Chondrocyte (in vitro differentiated cells): Measurements from ENCODE around the gene PTCHD4. TPM values are rescaled to one million over a fixed set of nuclear protein-coding genes. Genes with fewer than 3 reads are reported as not detected.

Experiments
- DNase-seq: peaks from one replicate; pipeline ENCODE4 v3.0.0; 2021; ENCODE audit warnings: mixed read lengths, low spot score
- H3K27ac Mint-ChIP-seq: one replicate; pipeline ENCODE4 v1.8.0; 2021; ENCODE audit warnings: mild to moderate bottlenecking, moderate library complexity, mixed read lengths; ENCODE audit not compliant: unreplicated experiment
- H3K27me3 Mint-ChIP-seq: 2 replicates; pipeline ENCODE4 v1.8.0; 2021; ENCODE audit warnings: low read depth, mixed read lengths
- H3K36me3 Mint-ChIP-seq: 2 replicates; pipeline ENCODE4 v1.8.0; 2021; ENCODE audit warnings: low read depth, mixed read lengths
- H3K4me1 Mint-ChIP-seq: 2 replicates; pipeline ENCODE4 v1.8.0; 2021; ENCODE audit warnings: low read depth, mild to moderate bottlenecking, mixed read lengths
- H3K4me3 Mint-ChIP-seq: one replicate; pipeline ENCODE4 v1.8.0; 2021; ENCODE audit warnings: mild to moderate bottlenecking, moderate library complexity, mixed read lengths; ENCODE audit not compliant: unreplicated experiment
- H3K9me3 Mint-ChIP-seq: 2 replicates; pipeline ENCODE4 v1.8.0; 2021; ENCODE audit warnings: low read depth, mixed read lengths
- total RNA-seq: library from RNA; stranded (reverse); gene quantifications from 3 replicates; pipeline ENCODE4 v1.2.1, GENCODE V29; 2021
- TF ChIP-seq, protein P1 (sequence below): fragments of 200-600 bp; sonication (generic); IDR thresholded peaks from 2 replicates; pipeline ENCODE4 v1.5.0; 2021; ENCODE audit warnings: antibody characterized with exemption, mild to moderate bottlenecking, moderate library complexity

Gene PTCHD4
- total RNA-seq, 1 donor from 2014 or later: 0.95 TPM

DNA sequence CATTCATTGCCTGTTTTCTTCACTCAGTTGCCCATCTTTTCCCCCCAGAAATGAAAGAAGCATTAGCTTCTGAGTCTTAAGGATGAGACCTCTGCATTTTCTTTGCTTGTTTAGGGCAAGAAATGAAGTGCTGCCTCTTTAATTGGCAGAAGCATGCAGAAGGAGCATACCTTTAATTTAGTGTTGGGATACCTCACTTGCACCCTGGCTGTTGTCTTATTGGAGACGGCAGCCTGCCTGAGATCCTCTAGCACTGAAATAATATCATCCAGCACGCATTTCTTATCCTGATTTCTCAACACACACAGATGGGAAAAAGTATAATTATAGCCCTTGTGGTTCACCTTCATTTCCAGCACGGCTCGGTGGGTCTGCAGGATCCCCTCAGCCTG is 43.1 kb downstream of the PTCHD4 start:
- H3K27ac Mint-ChIP-seq: no peak overlapping the region
- TF ChIP-seq, protein P1, sequence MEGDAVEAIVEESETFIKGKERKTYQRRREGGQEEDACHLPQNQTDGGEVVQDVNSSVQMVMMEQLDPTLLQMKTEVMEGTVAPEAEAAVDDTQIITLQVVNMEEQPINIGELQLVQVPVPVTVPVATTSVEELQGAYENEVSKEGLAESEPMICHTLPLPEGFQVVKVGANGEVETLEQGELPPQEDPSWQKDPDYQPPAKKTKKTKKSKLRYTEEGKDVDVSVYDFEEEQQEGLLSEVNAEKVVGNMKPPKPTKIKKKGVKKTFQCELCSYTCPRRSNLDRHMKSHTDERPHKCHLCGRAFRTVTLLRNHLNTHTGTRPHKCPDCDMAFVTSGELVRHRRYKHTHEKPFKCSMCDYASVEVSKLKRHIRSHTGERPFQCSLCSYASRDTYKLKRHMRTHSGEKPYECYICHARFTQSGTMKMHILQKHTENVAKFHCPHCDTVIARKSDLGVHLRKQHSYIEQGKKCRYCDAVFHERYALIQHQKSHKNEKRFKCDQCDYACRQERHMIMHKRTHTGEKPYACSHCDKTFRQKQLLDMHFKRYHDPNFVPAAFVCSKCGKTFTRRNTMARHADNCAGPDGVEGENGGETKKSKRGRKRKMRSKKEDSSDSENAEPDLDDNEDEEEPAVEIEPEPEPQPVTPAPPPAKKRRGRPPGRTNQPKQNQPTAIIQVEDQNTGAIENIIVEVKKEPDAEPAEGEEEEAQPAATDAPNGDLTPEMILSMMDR: no peak

DNA sequence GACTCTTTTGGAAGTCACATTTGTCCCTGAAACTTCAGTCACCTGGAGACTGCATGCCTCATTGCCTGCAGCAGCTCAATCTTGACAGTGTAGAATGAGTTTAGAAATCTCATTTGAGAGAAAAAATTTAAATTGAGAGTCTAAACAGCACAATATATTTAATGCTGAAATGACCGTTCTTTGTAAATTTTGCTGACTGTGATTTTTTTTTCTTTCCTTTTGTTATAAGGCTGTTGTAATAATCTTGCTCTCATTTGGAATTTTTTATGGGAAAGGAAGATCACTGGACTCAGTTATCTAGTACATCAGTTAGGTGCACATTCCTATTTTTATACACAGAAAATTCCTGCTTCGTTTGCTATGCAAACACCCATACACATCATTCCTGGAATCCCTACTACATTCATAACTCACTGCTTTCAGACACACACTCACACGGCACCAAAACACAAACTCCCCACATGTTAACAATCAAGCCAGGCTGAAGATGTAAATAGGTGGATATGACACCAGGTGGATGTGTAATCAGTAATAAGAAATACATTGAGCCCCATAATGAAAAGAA is 43.8 kb downstream of the PTCHD4 start:
- Mint-ChIP-seq H3K9me3 (no peaks in the 10 kb centered on the region), H3K27ac (no peak overlapping the region), H3K36me3 (no peaks in the 10 kb centered on the region), H3K4me3 (no peak overlapping the region), H3K4me1 (peaks cover 10% of the 10 kb centered on the region), H3K27me3 (peaks cover 34% of the 10 kb centered on the region)
- TF ChIP-seq, protein P1: no peak
- DNase-seq: no peak

More for the DNA sequence above, 43.1 kb downstream of the PTCHD4 start:
- Mint-ChIP-seq H3K27me3 (peaks cover 34% of the 10 kb centered on the region), H3K4me3 (no peak overlapping the region), H3K4me1 (peaks cover 10% of the 10 kb centered on the region), H3K36me3 (no peaks in the 10 kb centered on the region), H3K9me3 (no peaks in the 10 kb centered on the region)
- DNase-seq: no peak

DNA sequence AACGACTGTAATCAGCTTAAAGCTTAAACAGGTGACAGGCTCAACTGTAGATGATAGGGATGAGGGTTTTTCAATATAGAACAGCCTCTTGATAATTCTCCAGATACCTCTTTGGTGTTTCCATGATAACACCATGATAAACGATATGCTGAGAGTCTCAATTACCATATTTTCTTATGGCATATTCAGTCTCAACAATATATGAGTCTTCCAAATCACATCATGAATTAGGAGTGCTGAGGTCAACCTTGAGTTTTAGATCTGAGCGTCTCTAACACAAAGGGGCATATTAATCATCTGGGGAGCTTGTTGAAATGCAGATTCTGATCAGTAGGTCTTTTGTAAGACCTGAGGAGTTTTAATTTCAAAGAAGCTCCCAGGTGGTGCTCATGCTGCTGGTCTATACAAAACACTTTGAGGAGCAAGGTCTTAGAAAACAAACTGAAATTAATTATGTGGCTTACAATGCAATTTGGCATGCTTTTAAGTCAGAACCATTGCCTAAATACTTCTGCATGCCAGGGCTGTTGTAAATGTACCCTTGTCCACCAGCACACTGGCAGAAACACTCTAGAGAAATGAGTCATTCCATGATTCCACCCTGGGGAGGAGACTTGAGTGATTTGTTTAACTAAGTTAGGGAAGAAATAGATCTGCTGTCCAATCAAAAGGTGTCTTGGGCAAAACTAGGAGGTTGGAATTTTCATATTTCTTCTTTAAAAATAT is 49.6 kb downstream of the PTCHD4 start:
- Mint-ChIP-seq H3K4me3 (no peak overlapping the region), H3K36me3 (no peaks in the 10 kb centered on the region), H3K4me1 (peaks cover 8% of the 10 kb centered on the region), H3K27me3 (peaks cover 4% of the 10 kb centered on the region), H3K9me3 (no peaks in the 10 kb centered on the region), H3K27ac (no peak overlapping the region)
- TF ChIP-seq, protein P1: no peak
- no peak for DNase-seq
